HL-60 (cell line): ENCODE measurements around the gene LIMCH1.

Source experiments
- DNase-seq, 2 experiments: peaks; one replicate each; pipeline ENCODE4 v3.0.0-alpha.2; 2010 to 2020; ENCODE audit warnings: low read depth in 1 of 2, low spot score in 1 of 2
- H3K27ac ChIP-seq: fragments of 250-450 bp; sonication (Bioruptor Pico); replicated peaks from 2 replicates; pipeline ENCODE4 v1.5.1; 2020; ENCODE audit warnings: mild to moderate bottlenecking, moderate library complexity
- H3K27me3 ChIP-seq: fragments of 250-450 bp; sonication (Bioruptor Pico); 2 replicates; pipeline ENCODE4 v1.5.1; 2021; ENCODE audit warnings: mild to moderate bottlenecking, moderate library complexity; ENCODE audit not compliant: insufficient read depth, poor library complexity, severe bottlenecking
- H3K4me3 ChIP-seq: replicated peaks from 2 replicates; pipeline ENCODE4 v1.5.1; 2011; ENCODE audit warnings: mild to moderate bottlenecking, control low read depth, low read length; ENCODE audit not compliant: insufficient read depth
- GABPA ChIP-seq: IDR thresholded peaks from 2 replicates; pipeline ENCODE4 v1.6.1; 2012; ENCODE audit warnings: low read depth
- POLR2AphosphoS5 ChIP-seq: IDR thresholded peaks from 2 replicates; pipeline ENCODE4 v1.6.1; 2012; ENCODE audit warnings: low read depth
- SPI1 ChIP-seq: IDR thresholded peaks from 2 replicates; pipeline ENCODE4 v1.6.1; 2012; ENCODE audit warnings: low read depth, mild to moderate bottlenecking, borderline replicate concordance
- TF ChIP-seq, protein P1 (sequence below): IDR thresholded peaks from one replicate; pipeline ENCODE4 v1.5.1; 2011; ENCODE audit warnings: low read length, control low read depth, inconsistent platforms; ENCODE audit not compliant: insufficient read depth
- TF ChIP-seq, protein P2 (sequence below): IDR thresholded peaks from 2 replicates; pipeline ENCODE4 v1.6.1; 2012; ENCODE audit warnings: low read depth; ENCODE audit not compliant: insufficient replicate concordance

LIMCH1 gene

GRCh38 chr4:41549478-41549877 lies 11.5 kb downstream of the LIMCH1 start:
- TF ChIP-seq SPI1 (no peak), POLR2AphosphoS5 (no peak), GABPA (no peak)
- TF ChIP-seq, protein P1, sequence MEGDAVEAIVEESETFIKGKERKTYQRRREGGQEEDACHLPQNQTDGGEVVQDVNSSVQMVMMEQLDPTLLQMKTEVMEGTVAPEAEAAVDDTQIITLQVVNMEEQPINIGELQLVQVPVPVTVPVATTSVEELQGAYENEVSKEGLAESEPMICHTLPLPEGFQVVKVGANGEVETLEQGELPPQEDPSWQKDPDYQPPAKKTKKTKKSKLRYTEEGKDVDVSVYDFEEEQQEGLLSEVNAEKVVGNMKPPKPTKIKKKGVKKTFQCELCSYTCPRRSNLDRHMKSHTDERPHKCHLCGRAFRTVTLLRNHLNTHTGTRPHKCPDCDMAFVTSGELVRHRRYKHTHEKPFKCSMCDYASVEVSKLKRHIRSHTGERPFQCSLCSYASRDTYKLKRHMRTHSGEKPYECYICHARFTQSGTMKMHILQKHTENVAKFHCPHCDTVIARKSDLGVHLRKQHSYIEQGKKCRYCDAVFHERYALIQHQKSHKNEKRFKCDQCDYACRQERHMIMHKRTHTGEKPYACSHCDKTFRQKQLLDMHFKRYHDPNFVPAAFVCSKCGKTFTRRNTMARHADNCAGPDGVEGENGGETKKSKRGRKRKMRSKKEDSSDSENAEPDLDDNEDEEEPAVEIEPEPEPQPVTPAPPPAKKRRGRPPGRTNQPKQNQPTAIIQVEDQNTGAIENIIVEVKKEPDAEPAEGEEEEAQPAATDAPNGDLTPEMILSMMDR: no peak
- TF ChIP-seq, protein P2, sequence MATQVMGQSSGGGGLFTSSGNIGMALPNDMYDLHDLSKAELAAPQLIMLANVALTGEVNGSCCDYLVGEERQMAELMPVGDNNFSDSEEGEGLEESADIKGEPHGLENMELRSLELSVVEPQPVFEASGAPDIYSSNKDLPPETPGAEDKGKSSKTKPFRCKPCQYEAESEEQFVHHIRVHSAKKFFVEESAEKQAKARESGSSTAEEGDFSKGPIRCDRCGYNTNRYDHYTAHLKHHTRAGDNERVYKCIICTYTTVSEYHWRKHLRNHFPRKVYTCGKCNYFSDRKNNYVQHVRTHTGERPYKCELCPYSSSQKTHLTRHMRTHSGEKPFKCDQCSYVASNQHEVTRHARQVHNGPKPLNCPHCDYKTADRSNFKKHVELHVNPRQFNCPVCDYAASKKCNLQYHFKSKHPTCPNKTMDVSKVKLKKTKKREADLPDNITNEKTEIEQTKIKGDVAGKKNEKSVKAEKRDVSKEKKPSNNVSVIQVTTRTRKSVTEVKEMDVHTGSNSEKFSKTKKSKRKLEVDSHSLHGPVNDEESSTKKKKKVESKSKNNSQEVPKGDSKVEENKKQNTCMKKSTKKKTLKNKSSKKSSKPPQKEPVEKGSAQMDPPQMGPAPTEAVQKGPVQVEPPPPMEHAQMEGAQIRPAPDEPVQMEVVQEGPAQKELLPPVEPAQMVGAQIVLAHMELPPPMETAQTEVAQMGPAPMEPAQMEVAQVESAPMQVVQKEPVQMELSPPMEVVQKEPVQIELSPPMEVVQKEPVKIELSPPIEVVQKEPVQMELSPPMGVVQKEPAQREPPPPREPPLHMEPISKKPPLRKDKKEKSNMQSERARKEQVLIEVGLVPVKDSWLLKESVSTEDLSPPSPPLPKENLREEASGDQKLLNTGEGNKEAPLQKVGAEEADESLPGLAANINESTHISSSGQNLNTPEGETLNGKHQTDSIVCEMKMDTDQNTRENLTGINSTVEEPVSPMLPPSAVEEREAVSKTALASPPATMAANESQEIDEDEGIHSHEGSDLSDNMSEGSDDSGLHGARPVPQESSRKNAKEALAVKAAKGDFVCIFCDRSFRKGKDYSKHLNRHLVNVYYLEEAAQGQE: no peak
- Histone ChIP-seq H3K27ac (no peak overlapping the region), H3K27me3 (no peaks in the 10 kb centered on the region), H3K4me3 (no peak overlapping the region)
- no peak for DNase-seq

- Histone ChIP-seq H3K4me3 (no peak overlapping the region), H3K27me3 (no peaks in the 10 kb centered on the region), H3K27ac (no peak overlapping the region)
- no peak for DNase-seq
- TF ChIP-seq POLR2AphosphoS5: no peak
- TF ChIP-seq SPI1: no peak
- no peak for TF ChIP-seq GABPA
- TF ChIP-seq, protein P1: no peak
- TF ChIP-seq, protein P2: no peak
Observed at GRCh38 chr4:41550308-41550707, 12.4 kb downstream of the LIMCH1 start.

DNA sequence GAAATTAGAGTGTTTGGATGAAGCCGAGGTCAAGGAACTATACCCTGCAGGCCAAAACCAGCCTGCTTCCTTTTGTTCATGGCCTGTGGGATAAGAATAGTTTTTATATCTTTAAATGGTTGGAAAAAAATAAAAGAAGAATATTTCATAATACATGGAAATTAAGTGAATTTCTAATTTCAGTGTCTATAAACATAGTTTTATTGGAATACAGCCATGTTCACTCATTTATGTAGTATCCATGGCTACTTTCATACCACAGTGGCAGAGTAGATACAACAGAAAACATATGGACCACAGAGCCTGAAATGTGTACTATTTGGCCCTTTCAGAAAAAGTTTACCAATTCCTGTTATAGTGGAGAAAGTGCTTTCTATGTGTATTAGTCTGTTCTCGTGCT lies 13.6 kb downstream of the LIMCH1 start:
- TF ChIP-seq, protein P2: no peak
- TF ChIP-seq, protein P1: no peak
- TF ChIP-seq GABPA: no peak
- TF ChIP-seq SPI1: no peak
- no peak for TF ChIP-seq POLR2AphosphoS5
- H3K27ac ChIP-seq: no peak overlapping the region
- no peaks in the 10 kb centered on the region for H3K27me3 ChIP-seq
- H3K4me3 ChIP-seq: no peak overlapping the region
- no peak for DNase-seq
